ENCODE results near the gene FBXO27.

- no peak for TF ChIP-seq CTCF (IDR thresholded peaks at IDR 0.05)
- TF ChIP-seq POLR2A (IDR thresholded peaks at IDR 0.05), result no peak
Measured at GRCh38 chr19:39001041-39001440, 31.3 kb downstream of the FBXO27 start.

All from adrenal gland (tissue), 5 donors.